Activated naive CD4-positive, alpha-beta T cell treated with anti-CD3 and anti-CD28 coated beads, Interleukin-2, amount 10 ng/mL, durations not matched to agents 7 days and 5 days (primary cell): ENCODE results near the gene DPYD.

ENCODE experiments used
- CTCF ChIA-PET: fragments of 350-600 bp; sonication (Branson Sonifier 250); formaldehyde crosslinking; loops from one replicate; lab custom pipeline; 2021; ENCODE audit warnings: antibody characterized with exemption; lab: Charles Lee
- DNase-seq: peaks from one replicate; pipeline ENCODE4 v3.0.0-alpha.2; 2020
- H3K27ac Mint-ChIP-seq: one replicate; pipeline ENCODE4 v1.8.0; 2021; ENCODE audit warnings: mild to moderate bottlenecking, moderate library complexity, mixed read lengths
- H3K27me3 Mint-ChIP-seq: one replicate; pipeline ENCODE4 v1.8.0; 2021; ENCODE audit warnings: mild to moderate bottlenecking, mixed read lengths
- H3K36me3 Mint-ChIP-seq: one replicate; pipeline ENCODE4 v1.8.0; 2021; ENCODE audit warnings: mixed read lengths
- H3K4me1 Mint-ChIP-seq: one replicate; pipeline ENCODE4 v1.8.0; 2021; ENCODE audit warnings: mixed read lengths
- H3K4me3 Mint-ChIP-seq: one replicate; pipeline ENCODE4 v1.8.0; 2021; ENCODE audit warnings: mild to moderate bottlenecking, moderate library complexity, mixed read lengths
- H3K9me3 Mint-ChIP-seq: one replicate; pipeline ENCODE4 v1.8.0; 2021; ENCODE audit warnings: mixed read lengths

Gene DPYD

DNA sequence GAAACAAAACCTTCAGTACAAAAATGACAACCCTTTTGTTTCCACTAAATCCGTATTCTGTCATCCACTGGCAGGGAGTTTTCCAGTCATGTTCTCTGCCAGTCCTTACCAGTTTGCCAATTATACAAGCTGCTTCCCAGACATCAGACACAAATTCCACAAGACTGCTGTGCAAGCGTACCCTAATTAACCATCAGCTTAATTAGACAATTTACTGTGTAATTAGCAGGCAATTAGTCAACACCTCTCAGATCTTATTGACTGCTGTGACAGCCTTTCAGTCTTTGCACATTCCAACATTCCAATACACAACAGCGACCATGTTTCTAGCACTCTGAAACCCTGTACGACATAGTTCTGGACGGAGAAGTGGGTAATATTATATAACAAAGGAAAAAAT is 420.1 kb downstream of the DPYD start:
- no peak for DNase-seq
- Mint-ChIP-seq H3K36me3 (no peaks in the 10 kb centered on the region), H3K9me3 (no peaks in the 10 kb centered on the region), H3K4me1 (no peaks in the 10 kb centered on the region), H3K27ac (no peak overlapping the region), H3K27me3 (no peaks in the 10 kb centered on the region), H3K4me3 (no peak overlapping the region)
- CTCF ChIA-PET: no interaction called here

- Mint-ChIP-seq H3K27ac (no peak overlapping the region), H3K4me3 (no peak overlapping the region), H3K4me1 (no peaks in the 10 kb centered on the region), H3K36me3 (no peaks in the 10 kb centered on the region), H3K27me3 (no peaks in the 10 kb centered on the region), H3K9me3 (no peaks in the 10 kb centered on the region)
- DNase-seq: no peak
- CTCF ChIA-PET: no interaction called here
Measured at GRCh38 chr1:97499667-97500066, 421.2 kb downstream of the DPYD start.

DNA sequence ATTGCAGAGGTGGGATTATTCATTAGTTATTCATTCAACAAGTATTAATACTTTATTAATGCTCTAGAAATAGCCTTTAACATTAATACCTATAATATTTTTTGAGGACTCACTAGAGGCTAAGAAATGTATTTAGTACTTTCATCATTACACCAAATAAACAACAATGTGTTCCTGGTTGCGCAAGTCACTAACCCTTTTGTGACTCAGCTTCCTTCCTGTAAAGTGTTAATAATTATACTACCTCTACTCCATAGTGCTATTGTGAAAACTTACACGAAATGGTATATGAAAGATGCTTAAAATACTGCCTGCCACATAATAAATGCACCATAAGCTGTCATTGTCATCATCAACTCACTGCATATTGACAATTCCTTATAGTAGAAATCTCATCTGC is 431.0 kb downstream of the DPYD start:
- Mint-ChIP-seq H3K27ac (no peak overlapping the region), H3K4me3 (no peak overlapping the region), H3K27me3 (no peaks in the 10 kb centered on the region), H3K9me3 (no peaks in the 10 kb centered on the region), H3K36me3 (no peaks in the 10 kb centered on the region), H3K4me1 (no peaks in the 10 kb centered on the region)
- CTCF ChIA-PET: no interaction called here
- DNase-seq: no peak

- H3K9me3 Mint-ChIP-seq: no peaks in the 10 kb centered on the region
- DNase-seq: no peak
- H3K27me3 Mint-ChIP-seq: no peaks in the 10 kb centered on the region
- H3K4me3 Mint-ChIP-seq: no peak overlapping the region
- H3K27ac Mint-ChIP-seq: no peak overlapping the region
- no peaks in the 10 kb centered on the region for H3K4me1 Mint-ChIP-seq
- no peaks in the 10 kb centered on the region for H3K36me3 Mint-ChIP-seq
- CTCF ChIA-PET: no interaction called here
Measured at GRCh38 chr1:97488530-97488929, 432.3 kb downstream of the DPYD start.

- H3K4me3 Mint-ChIP-seq: no peak overlapping the region
- no peaks in the 10 kb centered on the region for H3K27me3 Mint-ChIP-seq
- H3K4me1 Mint-ChIP-seq: no peaks in the 10 kb centered on the region
- no peaks in the 10 kb centered on the region for H3K9me3 Mint-ChIP-seq
- no peak overlapping the region for H3K27ac Mint-ChIP-seq
- CTCF ChIA-PET: no interaction called here
- DNase-seq: no peak
- H3K36me3 Mint-ChIP-seq: peaks cover 10% of the 10 kb centered on the region
Measured at GRCh38 chr1:97482022-97482421, 438.8 kb downstream of the DPYD start.

GRCh38 chr1:97467445-97467844 is 453.4 kb downstream of the DPYD start:
- Mint-ChIP-seq H3K4me1 (no peaks in the 10 kb centered on the region), H3K4me3 (no peak overlapping the region), H3K27me3 (no peaks in the 10 kb centered on the region), H3K36me3 (peaks cover 19% of the 10 kb centered on the region), H3K9me3 (peaks cover 8% of the 10 kb centered on the region), H3K27ac (no peak overlapping the region)
- CTCF ChIA-PET: no interaction called here
- no peak for DNase-seq

- no peak overlapping the region for H3K4me3 Mint-ChIP-seq
- H3K27ac Mint-ChIP-seq: no peak overlapping the region
- no peak for DNase-seq
- CTCF ChIA-PET: no interaction called here
- peaks cover 8% of the 10 kb centered on the region for H3K9me3 Mint-ChIP-seq
- H3K36me3 Mint-ChIP-seq: peaks cover 17% of the 10 kb centered on the region
- H3K27me3 Mint-ChIP-seq: no peaks in the 10 kb centered on the region
- H3K4me1 Mint-ChIP-seq: no peaks in the 10 kb centered on the region
Measured at GRCh38 chr1:97464305-97464704, 456.5 kb downstream of the DPYD start.

DNA sequence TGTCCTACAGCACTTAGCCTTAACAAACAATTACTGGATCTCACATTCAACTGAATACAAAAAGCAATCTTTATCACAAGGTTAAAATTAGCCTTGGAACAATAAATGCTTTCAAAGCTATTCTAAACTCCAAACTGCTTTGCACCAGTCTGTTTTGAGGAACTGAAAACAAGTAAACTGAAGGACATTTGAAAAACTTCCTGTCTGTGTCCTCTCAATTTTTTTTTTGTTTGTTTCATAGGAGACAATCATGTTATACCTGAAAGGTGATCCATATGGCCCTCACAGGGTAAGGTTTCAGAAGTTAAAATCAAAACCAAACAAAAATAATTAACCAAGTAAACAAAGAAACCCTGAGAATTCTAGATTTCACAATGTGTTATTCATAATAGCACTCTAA is 459.1 kb downstream of the DPYD start:
- H3K27ac Mint-ChIP-seq: no peak overlapping the region
- H3K36me3 Mint-ChIP-seq: peaks cover 13% of the 10 kb centered on the region
- DNase-seq: no peak
- CTCF ChIA-PET: no interaction called here
- no peaks in the 10 kb centered on the region for H3K27me3 Mint-ChIP-seq
- H3K4me3 Mint-ChIP-seq: no peak overlapping the region
- peaks cover 8% of the 10 kb centered on the region for H3K9me3 Mint-ChIP-seq
- H3K4me1 Mint-ChIP-seq: no peaks in the 10 kb centered on the region

GRCh38 chr1:97457446-97458089 is 463.3 kb downstream of the DPYD start:
- DNase-seq: no peak
- Mint-ChIP-seq H3K9me3 (no peaks in the 10 kb centered on the region), H3K4me3 (no peak overlapping the region), H3K27me3 (no peaks in the 10 kb centered on the region), H3K27ac (no peak overlapping the region), H3K4me1 (no peaks in the 10 kb centered on the region), H3K36me3 (no peaks in the 10 kb centered on the region)
- CTCF ChIA-PET: no interaction called here

GRCh38 chr1:97451944-97452343 is 468.9 kb downstream of the DPYD start:
- Mint-ChIP-seq H3K4me3 (no peak overlapping the region), H3K9me3 (no peaks in the 10 kb centered on the region), H3K27ac (no peak overlapping the region), H3K4me1 (no peaks in the 10 kb centered on the region), H3K27me3 (no peaks in the 10 kb centered on the region), H3K36me3 (peaks cover 15% of the 10 kb centered on the region)
- no peak for DNase-seq
- CTCF ChIA-PET: no interaction called here

- DNase-seq: no peak
- Mint-ChIP-seq H3K27me3 (no peaks in the 10 kb centered on the region), H3K36me3 (peaks cover 16% of the 10 kb centered on the region), H3K27ac (no peak overlapping the region), H3K4me1 (no peaks in the 10 kb centered on the region), H3K9me3 (no peaks in the 10 kb centered on the region), H3K4me3 (no peak overlapping the region)
- CTCF ChIA-PET: no interaction called here
Measured at GRCh38 chr1:97451046-97451826, 469.6 kb downstream of the DPYD start.

DNA sequence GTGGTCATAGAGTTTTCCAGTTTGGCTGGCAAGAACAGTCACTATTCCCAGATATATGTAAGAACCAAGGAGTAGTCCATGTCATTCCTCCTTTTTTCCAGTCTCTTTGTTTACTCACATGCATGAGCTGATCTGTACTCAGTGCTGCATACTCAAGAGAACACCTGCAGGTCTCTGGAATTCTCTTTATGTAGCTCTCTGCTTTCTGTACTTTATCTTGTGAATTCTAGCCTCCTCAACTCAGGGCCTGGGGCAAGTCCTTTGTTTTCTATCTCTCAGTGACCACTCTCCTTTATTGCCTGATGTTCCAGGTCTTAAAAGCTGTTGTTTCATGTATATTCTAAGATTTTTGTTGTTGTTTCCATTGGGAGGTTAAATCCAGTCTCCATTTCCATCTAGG is 478.9 kb downstream of the DPYD start:
- no peak for DNase-seq
- CTCF ChIA-PET: no interaction called here
- H3K27me3 Mint-ChIP-seq: no peaks in the 10 kb centered on the region
- H3K36me3 Mint-ChIP-seq: peaks cover 6% of the 10 kb centered on the region
- H3K4me3 Mint-ChIP-seq: no peak overlapping the region
- no peak overlapping the region for H3K27ac Mint-ChIP-seq
- no peaks in the 10 kb centered on the region for H3K4me1 Mint-ChIP-seq
- H3K9me3 Mint-ChIP-seq: no peaks in the 10 kb centered on the region

DNA sequence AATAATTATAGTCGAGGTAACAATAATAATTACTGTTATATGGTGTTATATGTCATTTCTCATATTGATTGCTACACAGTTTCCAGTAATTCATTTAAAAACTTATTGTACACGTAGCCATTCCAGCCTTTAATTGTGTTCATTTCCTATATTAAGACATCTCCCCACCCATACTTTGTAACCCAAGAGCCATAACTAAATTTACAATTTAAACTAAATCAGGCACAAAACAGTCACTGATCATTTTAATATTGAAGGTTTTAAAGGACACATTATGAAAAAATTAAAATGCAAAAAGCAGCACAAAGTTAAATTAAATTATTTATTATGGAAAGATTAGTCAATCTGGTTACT is 487.0 kb downstream of the DPYD start:
- H3K27ac Mint-ChIP-seq: no peak overlapping the region
- DNase-seq: no peak
- H3K27me3 Mint-ChIP-seq: no peaks in the 10 kb centered on the region
- no peaks in the 10 kb centered on the region for H3K4me1 Mint-ChIP-seq
- H3K9me3 Mint-ChIP-seq: no peaks in the 10 kb centered on the region
- peaks cover 4% of the 10 kb centered on the region for H3K36me3 Mint-ChIP-seq
- CTCF ChIA-PET: no interaction called here
- H3K4me3 Mint-ChIP-seq: no peak overlapping the region

GRCh38 chr1:97433094-97433823 is 487.6 kb downstream of the DPYD start:
- no peak overlapping the region for H3K4me3 Mint-ChIP-seq
- no peak for DNase-seq
- H3K36me3 Mint-ChIP-seq: peaks cover 4% of the 10 kb centered on the region
- CTCF ChIA-PET: no interaction called here
- H3K9me3 Mint-ChIP-seq: no peaks in the 10 kb centered on the region
- H3K27me3 Mint-ChIP-seq: no peaks in the 10 kb centered on the region
- H3K4me1 Mint-ChIP-seq: no peaks in the 10 kb centered on the region
- no peak overlapping the region for H3K27ac Mint-ChIP-seq

GRCh38 chr1:97427371-97427770 is 493.5 kb downstream of the DPYD start:
- DNase-seq: no peak
- H3K27ac Mint-ChIP-seq: no peak overlapping the region
- no peaks in the 10 kb centered on the region for H3K4me1 Mint-ChIP-seq
- H3K4me3 Mint-ChIP-seq: no peak overlapping the region
- no peaks in the 10 kb centered on the region for H3K9me3 Mint-ChIP-seq
- H3K27me3 Mint-ChIP-seq: no peaks in the 10 kb centered on the region
- peaks cover under 1% of the 10 kb centered on the region for H3K36me3 Mint-ChIP-seq
- CTCF ChIA-PET: no interaction called here
